SK-N-SH treated with all-trans-retinoic acid at 6 μM for 48 hours (cell line): Measurements from ENCODE around the gene RPL7A.
"Not testable (repeated sequence)": the region's sequence is repeated elsewhere in the genome, so short reads cannot be mapped to it uniquely, and the experiment has no call there.

Experiments
- BACH2 ChIP-seq: fragments of 250-450 bp; sonication (Bioruptor Pico); IDR thresholded peaks from 2 replicates; pipeline ENCODE4 v1.9.0; 2021; ENCODE audit warnings: mild to moderate bottlenecking, borderline replicate concordance
- CSDC2 ChIP-seq: fragments of 250-450 bp; sonication (Bioruptor Pico); IDR thresholded peaks from 2 replicates; pipeline ENCODE4 v1.5.0; 2020; ENCODE audit warnings: mild to moderate bottlenecking, moderate library complexity
- OSR1 ChIP-seq: fragments of 250-450 bp; sonication (Bioruptor Pico); IDR thresholded peaks from 2 replicates; pipeline ENCODE4 v1.8.0; 2022; ENCODE audit warnings: moderate library complexity, mild to moderate bottlenecking, inconsistent platforms
- PATZ1 ChIP-seq: fragments of 250-450 bp; sonication (Bioruptor Pico); IDR thresholded peaks from 2 replicates; pipeline ENCODE4 v1.8.0; 2020; ENCODE audit warnings: mild to moderate bottlenecking, moderate library complexity, borderline replicate concordance
- PPARA ChIP-seq: fragments of 250-450 bp; sonication (Bioruptor Pico); IDR thresholded peaks from 2 replicates; pipeline ENCODE4 v1.5.0; 2020; ENCODE audit warnings: mild to moderate bottlenecking, borderline replicate concordance
- RARB ChIP-seq: fragments of 250-450 bp; sonication (Bioruptor Pico); IDR thresholded peaks from 2 replicates; pipeline ENCODE4 v1.8.0; 2021; ENCODE audit warnings: mild to moderate bottlenecking, moderate library complexity
- TOX ChIP-seq: fragments of 250-450 bp; sonication (Bioruptor Pico); IDR thresholded peaks from 2 replicates; pipeline ENCODE4 v1.8.0; 2021; ENCODE audit warnings: mild to moderate bottlenecking, moderate library complexity, borderline replicate concordance
- TSHZ2 ChIP-seq: fragments of 250-450 bp; sonication (Bioruptor Pico); IDR thresholded peaks from 2 replicates; pipeline ENCODE4 v1.5.0; 2020; ENCODE audit warnings: mild to moderate bottlenecking, moderate library complexity
- ZC3H10 ChIP-seq: fragments of 250-450 bp; sonication (Bioruptor Pico); IDR thresholded peaks from 2 replicates; pipeline ENCODE4 v1.5.1; 2021; ENCODE audit warnings: mild to moderate bottlenecking, moderate library complexity
- ZFP3 ChIP-seq: fragments of 250-450 bp; sonication (Bioruptor Pico); IDR thresholded peaks from 2 replicates; pipeline ENCODE4 v1.5.0; 2020; ENCODE audit warnings: mild to moderate bottlenecking, moderate library complexity
- ZFP30 ChIP-seq: fragments of 450-650 bp; formaldehyde crosslinking; IDR thresholded peaks from 2 replicates; pipeline ENCODE4 v1.5.0; 2022; ENCODE audit warnings: mild to moderate bottlenecking, moderate library complexity
- ZNF565 ChIP-seq: fragments of 450-650 bp; formaldehyde crosslinking; conservative IDR thresholded peaks from 2 replicates; pipeline ENCODE4 v1.5.0; 2020; ENCODE audit warnings: low read depth, mild to moderate bottlenecking, moderate library complexity
- ZNF8 ChIP-seq: fragments of 450-650 bp; formaldehyde crosslinking; IDR thresholded peaks from 2 replicates; pipeline ENCODE4 v1.5.0; 2020; ENCODE audit warnings: mild to moderate bottlenecking, moderate library complexity

- not testable (repeated sequence) for TF ChIP-seq ZC3H10; TSHZ2; PATZ1 (CRISPR knock-in tag); ZFP30; OSR1 (CRISPR knock-in tag); PPARA (CRISPR knock-in tag); RARB (CRISPR knock-in tag); BACH2; CSDC2; ZFP3 (CRISPR knock-in tag); ZNF8 (CRISPR knock-in tag); TOX (CRISPR knock-in tag); ZNF565 (CRISPR knock-in tag)
Measured at GRCh38 chr9:133327021-133327420, 21.0 kb upstream of the RPL7A start.
